ENCODE measurements around the gene SORCS2. TPM values are rescaled to one million over a fixed set of nuclear protein-coding genes. Genes with fewer than 3 reads are reported as not detected.

Gene SORCS2
- total RNA-seq, 1 donor from 2014 or later = 5.2 TPM

GRCh38 chr4:7783541-7783940, 591.2 kb downstream of the SORCS2 start:
- DNase-seq (ENCODE audit: low spot score) = no peak
- TF ChIP-seq EZH2phosphoT487 (IDR thresholded peaks at IDR 0.05) (no peak), EZH2 (IDR thresholded peaks at IDR 0.05) (no peak), CTCF (IDR thresholded peaks at IDR 0.05) (no peak)
- Mint-ChIP-seq H3K27ac (peak overlapping the region; percentile 55), H3K4me1 (peaks cover 63% of the 10 kb centered on the region), H3K9me3 (no peaks in the 10 kb centered on the region), H3K36me3 (peaks cover 7% of the 10 kb centered on the region), H3K27me3 (ENCODE audit: insufficient read depth, low read depth) (peaks cover 7% of the 10 kb centered on the region), H3K4me3 (no peak overlapping the region)
- H2AFZ ChIP-seq (replicated peaks) = no peak overlapping the region
- peaks cover 15% of the 10 kb centered on the region for H3K4me1 ChIP-seq
- no peaks in the 10 kb centered on the region for H3K36me3 ChIP-seq
- no peak overlapping the region for H3K9ac ChIP-seq
- H3K4me2 ChIP-seq = no peak overlapping the region
- no peaks in the 10 kb centered on the region for H4K20me1 ChIP-seq (ENCODE audit: low read depth)
- H3K27ac ChIP-seq = no peak overlapping the region
- H3K27me3 ChIP-seq = no peaks in the 10 kb centered on the region
- H3K9me3 ChIP-seq (ENCODE audit: low read depth) = no peaks in the 10 kb centered on the region
- no peaks in the 10 kb centered on the region for H3K79me2 ChIP-seq (ENCODE audit: low read depth)
- peaks cover 8% of the 10 kb centered on the region for H3F3A ChIP-seq (ENCODE audit: low read depth)
- no peak overlapping the region for H3K4me3 ChIP-seq

- no peak overlapping the region for H2AFZ ChIP-seq (replicated peaks)
- Mint-ChIP-seq H3K9me3 (no peaks in the 10 kb centered on the region), H3K27me3 (ENCODE audit: insufficient read depth, low read depth) (peaks cover 7% of the 10 kb centered on the region), H3K36me3 (peaks cover 7% of the 10 kb centered on the region), H3K27ac (peak overlapping the region; percentile 14), H3K4me1 (peaks cover 58% of the 10 kb centered on the region), H3K4me3 (no peak overlapping the region)
- DNase-seq (ENCODE audit: low spot score) = no peak
- H3K27ac ChIP-seq = no peak overlapping the region
- H3K79me2 ChIP-seq (ENCODE audit: low read depth) = no peaks in the 10 kb centered on the region
- H3K4me2 ChIP-seq = no peak overlapping the region
- TF ChIP-seq EZH2phosphoT487 (IDR thresholded peaks at IDR 0.05) (no peak), EZH2 (IDR thresholded peaks at IDR 0.05) (no peak), CTCF (IDR thresholded peaks at IDR 0.05) (no peak)
- H3K9me3 ChIP-seq (ENCODE audit: low read depth) = no peaks in the 10 kb centered on the region
- H3K36me3 ChIP-seq = no peaks in the 10 kb centered on the region
- H3K9ac ChIP-seq = no peak overlapping the region
- no peak overlapping the region for H3K4me3 ChIP-seq
- H3K27me3 ChIP-seq = no peaks in the 10 kb centered on the region
- peaks cover 3% of the 10 kb centered on the region for H3F3A ChIP-seq (ENCODE audit: low read depth)
- peaks cover 8% of the 10 kb centered on the region for H3K4me1 ChIP-seq
- no peaks in the 10 kb centered on the region for H4K20me1 ChIP-seq (ENCODE audit: low read depth)
Observed at GRCh38 chr4:7784131-7784870, 592.0 kb downstream of the SORCS2 start.

- Histone ChIP-seq H3K27ac (no peak overlapping the region), H3K36me3 (no peaks in the 10 kb centered on the region), H3K27me3 (no peaks in the 10 kb centered on the region), H2AFZ (replicated peaks) (no peak overlapping the region), H4K20me1 (ENCODE audit: low read depth) (no peaks in the 10 kb centered on the region), H3K9ac (no peak overlapping the region), H3K9me3 (ENCODE audit: low read depth) (no peaks in the 10 kb centered on the region), H3F3A (ENCODE audit: low read depth) (no peaks in the 10 kb centered on the region), H3K79me2 (ENCODE audit: low read depth) (no peaks in the 10 kb centered on the region), H3K4me3 (no peak overlapping the region), H3K4me2 (no peak overlapping the region), H3K4me1 (peaks cover 1% of the 10 kb centered on the region)
- Mint-ChIP-seq H3K27ac (peak overlapping the region; percentile 43), H3K4me1 (peaks cover 51% of the 10 kb centered on the region), H3K4me3 (no peak overlapping the region), H3K27me3 (ENCODE audit: insufficient read depth, low read depth) (peaks cover 7% of the 10 kb centered on the region), H3K36me3 (peaks cover 7% of the 10 kb centered on the region), H3K9me3 (no peaks in the 10 kb centered on the region)
- no peak for TF ChIP-seq CTCF (IDR thresholded peaks at IDR 0.05)
- TF ChIP-seq EZH2 (IDR thresholded peaks at IDR 0.05) = no peak
- no peak for TF ChIP-seq EZH2phosphoT487 (IDR thresholded peaks at IDR 0.05)
- DNase-seq (ENCODE audit: low spot score) = no peak
Observed at GRCh38 chr4:7785017-7785416, 592.7 kb downstream of the SORCS2 start.

Measured in neural progenitor cell (in vitro differentiated cells).